ENCODE data around the gene ANKRD11.
"Not testable (repeated sequence)": the region's sequence is repeated elsewhere in the genome, so short reads cannot be mapped to it uniquely, and the experiment has no call there.

ANKRD11 gene

DNA sequence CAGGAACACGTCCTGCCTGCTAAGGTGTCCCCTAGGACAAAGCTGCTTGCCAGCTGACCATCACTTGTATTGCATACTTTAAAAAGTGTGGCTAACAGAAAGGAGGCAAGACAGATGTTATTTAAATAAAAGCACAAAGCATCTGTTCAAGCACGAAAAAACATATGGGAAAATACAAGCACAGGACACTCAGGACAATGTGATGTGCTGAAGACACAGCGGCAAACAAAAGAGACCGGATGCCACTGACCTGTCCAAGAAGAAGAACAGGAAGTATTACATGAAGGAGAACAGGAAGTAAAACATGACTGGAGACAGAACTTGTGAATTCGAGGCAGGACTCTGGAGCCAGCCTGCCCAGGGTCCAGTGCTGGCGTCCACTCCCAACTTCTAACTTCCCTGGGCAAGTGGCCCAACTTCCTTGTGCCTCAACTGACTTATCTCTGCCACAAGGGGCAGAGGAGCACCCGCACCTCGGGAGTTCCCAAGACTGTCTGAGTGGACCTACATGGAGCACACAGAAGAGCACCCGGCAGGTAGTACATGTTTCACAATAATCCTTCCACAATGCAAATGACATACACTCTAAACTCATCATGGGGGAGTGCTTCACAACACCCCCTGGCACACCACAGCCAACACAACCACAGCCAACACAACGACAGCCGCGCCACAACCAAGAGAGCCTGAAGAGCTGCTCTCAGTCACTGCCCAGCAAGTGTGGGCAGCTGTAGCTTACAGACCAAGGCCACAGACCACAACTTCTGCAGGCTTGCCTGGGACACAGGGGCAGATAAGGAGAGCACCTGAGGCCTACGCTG lies 36.6 kb downstream of the ANKRD11 start:
- no peak for DNase-seq (ENCODE audit: low read depth in 2 of 2)

GRCh38 chr16:89452925-89453324 lies 37.4 kb downstream of the ANKRD11 start:
- no peak for DNase-seq (ENCODE audit: low read depth in 2 of 2)

DNA sequence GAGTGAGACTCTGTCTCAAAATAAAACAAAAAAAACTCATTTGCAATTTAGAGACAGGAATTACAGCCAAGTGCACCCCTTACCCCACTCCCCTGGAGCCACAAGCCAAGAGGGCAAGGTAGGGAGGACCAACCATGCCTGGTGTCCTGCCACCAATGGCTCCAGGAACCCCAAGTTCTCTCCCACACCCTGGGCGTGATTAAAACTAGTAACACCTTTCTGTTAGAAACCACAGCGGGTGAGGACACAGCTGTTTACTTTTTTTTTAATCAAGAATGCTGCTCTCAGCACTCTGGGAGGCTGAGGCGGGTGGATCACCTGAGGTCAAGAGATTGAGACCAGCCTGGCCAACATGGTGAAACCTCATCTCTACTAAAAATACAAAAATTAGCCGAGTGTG lies 38.1 kb downstream of the ANKRD11 start:
- DNase-seq (ENCODE audit: low read depth in 2 of 2) = no peak

- DNase-seq (ENCODE audit: low read depth in 2 of 2) = no peak
Observed at GRCh38 chr16:89450537-89450936, 39.8 kb downstream of the ANKRD11 start.

GRCh38 chr16:89449726-89450335 lies 40.5 kb downstream of the ANKRD11 start:
- DNase-seq (ENCODE audit: low read depth in 2 of 2) = no peak

GRCh38 chr16:89448656-89449055 lies 41.7 kb downstream of the ANKRD11 start:
- DNase-seq (ENCODE audit: low read depth in 2 of 2) = no peak

- no peak for DNase-seq (ENCODE audit: low read depth in 2 of 2)
Observed at GRCh38 chr16:89446975-89447293, 43.4 kb downstream of the ANKRD11 start.

GRCh38 chr16:89446136-89446974 lies 44.0 kb downstream of the ANKRD11 start:
- DNase-seq (ENCODE audit: low read depth in 2 of 2) = no peak

DNA sequence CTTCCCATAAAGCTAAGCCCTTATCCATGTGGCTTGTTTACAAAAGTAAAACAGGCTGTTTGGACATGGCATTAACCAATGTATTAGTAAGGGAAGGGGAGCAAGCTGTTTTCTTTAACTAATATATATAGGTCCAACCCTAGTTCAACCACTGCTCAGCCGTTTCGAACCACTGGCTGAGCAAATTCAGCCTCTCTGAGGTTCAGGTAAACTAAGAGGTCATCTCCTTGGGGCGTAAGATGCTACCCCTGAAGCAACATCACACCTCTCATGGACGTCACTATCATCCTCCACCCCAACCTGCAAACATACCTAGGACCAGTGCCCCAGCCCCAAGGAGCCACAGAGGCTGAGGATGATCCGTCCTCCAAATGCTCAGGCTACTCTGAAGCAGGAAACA lies 45.2 kb downstream of the ANKRD11 start:
- no peak for DNase-seq (ENCODE audit: low read depth in 2 of 2)

- DNase-seq (ENCODE audit: low read depth in 2 of 2) = no peak
Observed at GRCh38 chr16:89444728-89445127, 45.6 kb downstream of the ANKRD11 start.

- DNase-seq (ENCODE audit: low read depth in 2 of 2) = no peak
Observed at GRCh38 chr16:89444151-89444723, 46.1 kb downstream of the ANKRD11 start.

DNA sequence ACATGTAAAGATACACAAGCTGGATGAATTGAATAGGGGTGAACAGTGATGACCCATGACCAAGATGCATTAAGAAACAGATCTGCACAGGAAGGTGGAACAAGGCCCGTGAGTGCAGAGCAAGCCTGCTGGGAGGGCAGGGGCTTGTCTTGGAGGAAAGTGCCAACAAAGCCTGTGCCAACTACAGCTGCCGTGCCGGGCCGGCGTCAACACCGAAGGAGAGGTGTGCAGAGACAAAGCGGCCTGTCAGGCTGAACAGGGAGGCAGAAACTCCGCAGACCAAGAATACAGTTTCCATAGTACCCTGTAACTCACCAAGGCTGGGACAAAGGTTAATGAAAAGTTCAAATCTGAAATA lies 46.7 kb downstream of the ANKRD11 start:
- DNase-seq (ENCODE audit: low read depth in 2 of 2) = no peak

GRCh38 chr16:89442990-89443726 lies 47.2 kb downstream of the ANKRD11 start:
- DNase-seq (ENCODE audit: low read depth in 2 of 2) = no peak

- no peak for DNase-seq (ENCODE audit: low read depth in 2 of 2)
Observed at GRCh38 chr16:89442588-89442987, 47.8 kb downstream of the ANKRD11 start.

DNA sequence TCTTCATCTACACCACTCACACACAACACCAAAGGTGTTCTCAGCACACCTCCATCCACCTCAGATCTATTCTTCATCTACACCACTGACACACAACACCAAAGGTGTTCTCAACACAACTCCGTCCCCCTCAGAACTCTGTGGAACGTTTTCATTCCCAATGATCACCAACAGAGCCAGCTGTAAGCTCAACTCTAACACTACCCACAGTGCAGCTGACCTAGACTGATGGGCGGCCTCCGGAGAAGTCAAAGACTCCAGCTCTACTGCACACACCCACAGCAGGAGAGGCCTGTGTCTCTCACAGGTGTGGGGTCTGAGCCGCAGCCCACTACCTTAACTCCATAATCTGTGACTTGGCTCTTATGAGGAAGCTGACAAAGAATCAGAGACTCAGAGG lies 50.7 kb downstream of the ANKRD11 start:
- DNase-seq (ENCODE audit: low read depth in 2 of 2) = no peak

DNA sequence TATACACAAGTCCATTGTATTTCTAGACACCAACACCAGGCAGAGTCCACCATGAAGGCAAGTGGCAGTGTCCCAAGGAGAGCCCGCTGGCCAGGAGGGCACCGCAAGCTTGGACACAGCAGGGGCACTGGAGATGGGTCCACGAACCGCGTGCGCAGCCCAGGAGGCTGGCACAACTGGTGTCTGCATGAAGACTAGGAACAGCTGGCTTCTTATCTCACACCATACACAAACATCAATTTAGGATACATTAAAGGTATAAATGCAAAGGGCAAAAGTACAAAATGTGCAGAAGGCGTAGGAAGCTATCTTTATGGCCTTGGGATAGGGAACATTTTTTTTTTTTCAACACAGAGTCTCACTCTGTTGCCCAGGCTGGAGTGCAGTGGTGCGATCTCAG lies 52.4 kb downstream of the ANKRD11 start:
- DNase-seq (ENCODE audit: low read depth in 2 of 2) = no peak

- no peak for DNase-seq (ENCODE audit: low read depth in 2 of 2)
Observed at GRCh38 chr16:89437251-89437987, 52.9 kb downstream of the ANKRD11 start.

GRCh38 chr16:89436366-89436765 lies 54.0 kb downstream of the ANKRD11 start:
- DNase-seq (ENCODE audit: low read depth in 2 of 2) = no peak

DNA sequence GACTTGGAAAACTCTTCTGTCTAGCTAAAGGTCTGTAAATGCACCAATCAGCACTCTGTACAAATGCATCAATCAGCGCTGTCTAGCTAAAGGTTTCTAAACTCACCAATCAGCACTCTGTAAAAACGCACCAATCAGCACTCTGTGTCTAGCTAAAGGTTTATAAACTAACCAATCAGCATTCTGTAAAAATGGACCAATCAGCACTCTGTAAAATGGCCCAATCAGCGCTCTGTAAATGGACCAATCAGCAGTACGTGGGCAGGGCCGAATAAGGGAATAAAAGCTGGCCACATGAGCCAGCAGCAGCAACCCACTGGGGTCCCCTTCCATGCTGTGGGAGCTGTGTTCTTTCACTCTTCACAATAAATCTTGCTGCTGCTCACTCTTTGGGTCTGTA lies 55.3 kb downstream of the ANKRD11 start:
- not testable (repeated sequence) for DNase-seq (ENCODE audit: low read depth in 2 of 2)

- no peak for DNase-seq (ENCODE audit: low read depth in 2 of 2)
Observed at GRCh38 chr16:89434490-89434889, 55.9 kb downstream of the ANKRD11 start.

DNA sequence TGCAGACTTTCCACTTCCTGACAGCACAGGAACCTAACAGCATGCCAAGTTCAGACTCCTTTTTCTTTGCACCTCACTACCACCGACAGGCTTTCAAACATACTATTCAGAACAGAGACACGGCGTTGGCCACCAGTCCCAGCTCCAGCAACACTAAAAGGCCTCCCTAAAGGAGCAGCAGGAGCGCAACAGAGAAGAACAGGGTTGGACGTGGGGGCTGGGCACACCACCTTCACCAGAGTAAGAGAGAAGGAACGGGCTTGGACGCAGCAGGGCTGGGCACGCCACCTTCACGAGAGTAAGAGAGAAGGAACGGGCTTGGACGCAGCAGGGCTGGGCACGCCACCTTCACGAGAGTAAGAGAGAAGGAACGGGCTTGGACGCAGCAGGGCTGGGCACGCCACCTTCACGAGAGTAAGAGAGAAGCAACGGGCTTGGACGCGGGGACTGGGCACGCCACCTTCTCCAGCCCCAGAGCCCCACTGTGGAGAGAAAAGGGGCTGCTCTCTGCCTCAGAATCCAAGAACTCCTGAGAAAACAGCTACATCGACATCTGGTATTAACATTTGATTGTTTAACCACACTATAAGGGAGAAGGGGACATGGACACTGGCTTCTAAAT lies 56.9 kb downstream of the ANKRD11 start:
- not testable (repeated sequence) for DNase-seq (ENCODE audit: low read depth in 2 of 2)
